AG09319 (cell line): ENCODE data around the gene FOXL1.

Source experiments
- DNase-seq: peaks from one replicate; pipeline ENCODE4 v3.0.0-alpha.2; 2010; ENCODE audit warnings: low read depth; ENCODE audit errors: extremely low read depth
- TF ChIP-seq, protein P1 (sequence below): IDR thresholded peaks from 2 replicates; pipeline ENCODE4 v1.5.1; 2011; ENCODE audit warnings: low read depth, mild to moderate bottlenecking, inconsistent platforms, low read length, moderate library complexity

Gene FOXL1

DNA sequence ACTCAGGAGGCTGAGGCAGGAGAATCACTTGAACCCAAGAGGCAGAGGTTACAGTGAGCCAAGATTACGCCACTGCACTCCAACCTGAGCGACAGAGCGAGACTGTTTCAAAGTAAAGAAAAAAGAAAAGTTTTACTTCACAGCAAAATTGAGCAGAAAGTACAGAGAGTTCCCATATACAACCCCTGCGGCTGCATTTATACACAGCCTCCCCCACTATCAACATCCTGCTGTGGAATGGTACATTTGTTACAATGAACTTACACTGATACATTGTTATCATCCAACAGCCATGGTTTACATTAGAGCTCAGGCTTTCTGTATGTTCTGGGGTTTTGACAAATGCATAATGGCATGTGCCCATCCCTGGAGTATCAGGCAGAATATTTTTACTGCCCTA is 20.8 kb upstream of the FOXL1 start:
- TF ChIP-seq, protein P1, sequence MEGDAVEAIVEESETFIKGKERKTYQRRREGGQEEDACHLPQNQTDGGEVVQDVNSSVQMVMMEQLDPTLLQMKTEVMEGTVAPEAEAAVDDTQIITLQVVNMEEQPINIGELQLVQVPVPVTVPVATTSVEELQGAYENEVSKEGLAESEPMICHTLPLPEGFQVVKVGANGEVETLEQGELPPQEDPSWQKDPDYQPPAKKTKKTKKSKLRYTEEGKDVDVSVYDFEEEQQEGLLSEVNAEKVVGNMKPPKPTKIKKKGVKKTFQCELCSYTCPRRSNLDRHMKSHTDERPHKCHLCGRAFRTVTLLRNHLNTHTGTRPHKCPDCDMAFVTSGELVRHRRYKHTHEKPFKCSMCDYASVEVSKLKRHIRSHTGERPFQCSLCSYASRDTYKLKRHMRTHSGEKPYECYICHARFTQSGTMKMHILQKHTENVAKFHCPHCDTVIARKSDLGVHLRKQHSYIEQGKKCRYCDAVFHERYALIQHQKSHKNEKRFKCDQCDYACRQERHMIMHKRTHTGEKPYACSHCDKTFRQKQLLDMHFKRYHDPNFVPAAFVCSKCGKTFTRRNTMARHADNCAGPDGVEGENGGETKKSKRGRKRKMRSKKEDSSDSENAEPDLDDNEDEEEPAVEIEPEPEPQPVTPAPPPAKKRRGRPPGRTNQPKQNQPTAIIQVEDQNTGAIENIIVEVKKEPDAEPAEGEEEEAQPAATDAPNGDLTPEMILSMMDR: no peak
- DNase-seq: no peak

GRCh38 chr16:86558355-86559193 is 19.8 kb upstream of the FOXL1 start:
- TF ChIP-seq, protein P1: no peak
- no peak for DNase-seq

DNA sequence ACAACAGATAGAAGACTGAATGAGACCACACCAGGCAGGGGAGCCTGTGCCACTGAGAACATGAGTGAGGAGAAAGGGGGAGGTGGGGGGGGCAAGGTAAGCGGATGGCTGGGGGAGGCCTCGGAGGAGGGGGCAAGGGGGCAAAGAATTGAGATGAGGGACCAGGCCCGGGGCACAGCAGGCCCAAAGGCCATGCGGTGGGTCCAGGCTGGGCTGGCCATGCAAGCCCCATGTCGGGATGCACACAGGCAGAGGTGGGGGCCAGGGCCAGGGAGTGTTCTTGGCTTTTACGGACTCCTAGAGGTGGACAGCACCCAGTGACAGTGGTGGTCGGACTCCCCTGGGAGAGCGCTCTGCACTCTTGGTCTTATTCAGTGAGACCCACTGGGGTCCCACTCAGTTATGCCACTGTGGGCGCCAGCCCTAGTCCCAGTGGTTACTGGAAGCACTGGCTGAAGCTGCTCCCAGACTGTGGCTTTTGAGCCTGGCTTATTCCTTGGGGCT is 18.5 kb upstream of the FOXL1 start:
- TF ChIP-seq, protein P1: no peak
- DNase-seq: no peak

DNA sequence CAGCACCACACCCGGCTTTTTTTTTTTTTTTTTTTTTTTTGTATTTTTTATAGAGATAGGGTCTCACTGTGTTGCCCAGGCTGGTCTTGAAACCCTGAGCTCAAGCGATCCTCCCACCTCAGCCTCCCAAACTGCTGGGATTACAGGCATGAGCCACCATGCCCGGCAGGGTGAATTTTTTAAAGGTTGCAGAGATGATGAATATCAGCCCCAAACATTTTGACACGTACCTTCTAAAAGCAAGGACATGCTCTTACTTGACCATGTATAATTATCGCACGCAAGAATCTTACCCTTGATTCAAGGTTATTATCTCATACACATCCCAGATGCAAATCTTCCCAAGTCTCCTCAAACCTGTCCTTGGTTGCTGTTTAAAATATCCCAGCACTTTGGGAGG is 16.0 kb upstream of the FOXL1 start:
- TF ChIP-seq, protein P1: no peak
- no peak for DNase-seq

DNA sequence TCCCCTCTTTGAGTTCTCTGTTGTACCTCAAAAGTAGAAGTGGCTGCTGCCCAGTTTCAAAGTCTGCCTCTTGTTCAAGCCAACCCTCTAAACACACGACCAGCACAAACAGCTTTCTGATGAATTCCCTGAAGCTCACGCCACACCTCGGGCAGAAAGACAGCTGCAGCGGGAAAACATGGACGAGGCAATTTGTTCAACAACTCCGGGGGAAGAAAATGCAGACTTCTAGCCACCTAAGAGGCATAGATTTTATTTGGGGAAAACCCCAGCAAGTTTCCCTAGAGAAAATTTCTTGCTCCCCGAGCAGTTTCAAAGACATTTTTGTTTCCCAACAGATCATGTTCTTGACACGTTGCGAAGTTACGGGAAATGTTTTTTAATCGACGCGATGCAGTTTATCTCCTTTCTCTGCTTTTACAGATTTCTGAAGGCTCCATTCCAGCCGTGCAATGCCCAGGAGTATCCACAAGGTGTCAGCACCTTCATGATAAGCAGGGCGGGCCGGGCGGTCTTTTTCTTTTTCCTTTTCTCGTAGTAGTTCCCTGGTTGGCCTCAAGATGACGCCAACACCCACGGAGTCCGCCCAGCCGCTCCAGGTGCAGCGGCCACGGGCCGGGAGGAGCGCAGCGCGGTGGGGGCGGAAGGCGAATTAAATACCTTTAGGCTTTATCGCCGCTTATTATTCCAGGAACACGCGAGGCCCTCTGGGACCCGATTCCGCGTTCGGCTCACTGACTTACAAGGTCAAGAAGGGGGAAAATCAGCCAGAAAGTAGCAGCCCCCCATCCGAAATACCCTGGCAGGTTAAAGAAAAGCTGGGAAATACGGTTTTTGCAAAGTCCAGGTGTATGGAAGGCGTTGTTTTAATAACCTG is 14.6 kb upstream of the FOXL1 start:
- DNase-seq: peak; percentile 74
- TF ChIP-seq, protein P1: peak; percentile 100

DNA sequence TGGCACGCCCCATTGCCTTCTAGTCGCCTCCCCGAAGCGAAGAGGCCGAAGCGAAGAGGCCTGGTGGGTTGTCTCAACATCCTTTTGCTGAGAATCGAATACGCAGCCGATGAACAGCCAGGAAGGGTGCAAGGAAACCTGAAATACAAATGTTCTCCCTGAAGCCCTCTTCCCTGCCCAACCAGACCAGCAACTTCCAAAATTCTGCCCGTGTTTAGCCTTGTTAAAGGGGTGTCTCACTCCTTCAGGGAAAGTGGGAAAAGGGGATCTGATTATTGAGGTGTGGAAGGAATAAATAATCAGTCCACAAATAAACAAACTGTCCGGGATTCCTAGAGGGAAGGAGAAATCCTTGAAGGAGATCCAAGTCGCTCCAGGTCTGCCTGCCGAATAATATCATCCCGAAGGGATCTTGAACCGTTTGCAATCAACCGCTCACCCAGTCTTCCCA is 13.1 kb upstream of the FOXL1 start:
- TF ChIP-seq, protein P1: no peak
- no peak for DNase-seq
